Kidney epithelial cell (primary cell): ENCODE data around the gene HEPH. TPM values are rescaled to one million over a fixed set of nuclear protein-coding genes. Genes with fewer than 3 reads are reported as not detected.
"Not testable (repeated sequence)": the region's sequence is repeated elsewhere in the genome, so short reads cannot be mapped to it uniquely, and the experiment has no call there.

Experiments used
- DNase-seq: peaks from one replicate; pipeline ENCODE4 v3.0.0-alpha.2; 2010; ENCODE audit warnings: low read depth
- H3K27me3 ChIP-seq: 2 replicates; pipeline ENCODE4 v1.6.0; 2011; ENCODE audit warnings: low read length; ENCODE audit not compliant: control insufficient read depth, insufficient read depth
- H3K36me3 ChIP-seq: 2 replicates; pipeline ENCODE4 v1.5.1; 2011; ENCODE audit warnings: low read length; ENCODE audit not compliant: control insufficient read depth, insufficient read depth
- H3K4me3 ChIP-seq: 2 replicates; pipeline ENCODE4 v1.5.1; 2011; ENCODE audit warnings: low read depth, mild to moderate bottlenecking, control low read depth, low read length
- total RNA-seq: library from RNA; depleted of rRNA; stranded (reverse); fragments of >200 nt; gene quantifications from 2 replicates; pipeline ENCODE4 v1.2.3, GENCODE V29; 2015
- TF ChIP-seq, protein P1 (sequence below): IDR thresholded peaks from 2 replicates; pipeline ENCODE4 v1.5.1; 2011; ENCODE audit warnings: mild to moderate bottlenecking, moderate library complexity, low read length, control low read depth, inconsistent platforms; ENCODE audit not compliant: insufficient read depth, poor library complexity, severe bottlenecking

HEPH gene, protein sequence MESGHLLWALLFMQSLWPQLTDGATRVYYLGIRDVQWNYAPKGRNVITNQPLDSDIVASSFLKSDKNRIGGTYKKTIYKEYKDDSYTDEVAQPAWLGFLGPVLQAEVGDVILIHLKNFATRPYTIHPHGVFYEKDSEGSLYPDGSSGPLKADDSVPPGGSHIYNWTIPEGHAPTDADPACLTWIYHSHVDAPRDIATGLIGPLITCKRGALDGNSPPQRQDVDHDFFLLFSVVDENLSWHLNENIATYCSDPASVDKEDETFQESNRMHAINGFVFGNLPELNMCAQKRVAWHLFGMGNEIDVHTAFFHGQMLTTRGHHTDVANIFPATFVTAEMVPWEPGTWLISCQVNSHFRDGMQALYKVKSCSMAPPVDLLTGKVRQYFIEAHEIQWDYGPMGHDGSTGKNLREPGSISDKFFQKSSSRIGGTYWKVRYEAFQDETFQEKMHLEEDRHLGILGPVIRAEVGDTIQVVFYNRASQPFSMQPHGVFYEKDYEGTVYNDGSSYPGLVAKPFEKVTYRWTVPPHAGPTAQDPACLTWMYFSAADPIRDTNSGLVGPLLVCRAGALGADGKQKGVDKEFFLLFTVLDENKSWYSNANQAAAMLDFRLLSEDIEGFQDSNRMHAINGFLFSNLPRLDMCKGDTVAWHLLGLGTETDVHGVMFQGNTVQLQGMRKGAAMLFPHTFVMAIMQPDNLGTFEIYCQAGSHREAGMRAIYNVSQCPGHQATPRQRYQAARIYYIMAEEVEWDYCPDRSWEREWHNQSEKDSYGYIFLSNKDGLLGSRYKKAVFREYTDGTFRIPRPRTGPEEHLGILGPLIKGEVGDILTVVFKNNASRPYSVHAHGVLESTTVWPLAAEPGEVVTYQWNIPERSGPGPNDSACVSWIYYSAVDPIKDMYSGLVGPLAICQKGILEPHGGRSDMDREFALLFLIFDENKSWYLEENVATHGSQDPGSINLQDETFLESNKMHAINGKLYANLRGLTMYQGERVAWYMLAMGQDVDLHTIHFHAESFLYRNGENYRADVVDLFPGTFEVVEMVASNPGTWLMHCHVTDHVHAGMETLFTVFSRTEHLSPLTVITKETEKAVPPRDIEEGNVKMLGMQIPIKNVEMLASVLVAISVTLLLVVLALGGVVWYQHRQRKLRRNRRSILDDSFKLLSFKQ
- 8.1 TPM in 2 replicates for total RNA-seq

DNA sequence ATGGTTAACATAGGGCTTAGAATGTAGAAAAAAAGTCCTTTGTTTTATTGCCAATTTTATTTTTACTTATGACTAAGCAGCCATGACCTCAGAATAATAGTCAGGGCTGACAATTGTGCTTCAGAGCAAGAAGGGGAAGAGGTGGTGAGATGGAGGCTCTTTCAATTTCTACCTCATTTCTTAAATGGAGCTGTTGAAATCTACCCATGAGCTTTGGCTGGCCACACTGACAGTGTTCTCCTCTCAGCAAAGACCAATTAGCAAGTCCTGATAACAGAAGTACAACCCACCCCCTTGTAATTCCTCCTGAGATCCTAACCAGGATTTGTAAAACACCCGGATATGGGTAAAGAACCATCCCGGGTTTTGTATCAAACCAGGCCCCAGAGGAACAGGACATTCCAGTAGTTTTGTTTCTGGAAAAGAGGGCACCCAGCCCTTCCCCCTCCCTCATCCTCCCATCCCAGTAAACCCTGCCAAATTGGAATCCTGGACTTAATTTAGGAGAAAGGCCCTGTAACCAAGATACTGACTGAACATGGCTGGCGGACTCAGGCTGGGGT, at the start of gene HEPH:
HEPH (plus strand) TSS at position 399 of the 563 bp plus-strand sequence. CDS start 6,324 bp downstream, outside the sequence.
- TF ChIP-seq, protein P1, sequence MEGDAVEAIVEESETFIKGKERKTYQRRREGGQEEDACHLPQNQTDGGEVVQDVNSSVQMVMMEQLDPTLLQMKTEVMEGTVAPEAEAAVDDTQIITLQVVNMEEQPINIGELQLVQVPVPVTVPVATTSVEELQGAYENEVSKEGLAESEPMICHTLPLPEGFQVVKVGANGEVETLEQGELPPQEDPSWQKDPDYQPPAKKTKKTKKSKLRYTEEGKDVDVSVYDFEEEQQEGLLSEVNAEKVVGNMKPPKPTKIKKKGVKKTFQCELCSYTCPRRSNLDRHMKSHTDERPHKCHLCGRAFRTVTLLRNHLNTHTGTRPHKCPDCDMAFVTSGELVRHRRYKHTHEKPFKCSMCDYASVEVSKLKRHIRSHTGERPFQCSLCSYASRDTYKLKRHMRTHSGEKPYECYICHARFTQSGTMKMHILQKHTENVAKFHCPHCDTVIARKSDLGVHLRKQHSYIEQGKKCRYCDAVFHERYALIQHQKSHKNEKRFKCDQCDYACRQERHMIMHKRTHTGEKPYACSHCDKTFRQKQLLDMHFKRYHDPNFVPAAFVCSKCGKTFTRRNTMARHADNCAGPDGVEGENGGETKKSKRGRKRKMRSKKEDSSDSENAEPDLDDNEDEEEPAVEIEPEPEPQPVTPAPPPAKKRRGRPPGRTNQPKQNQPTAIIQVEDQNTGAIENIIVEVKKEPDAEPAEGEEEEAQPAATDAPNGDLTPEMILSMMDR: no peak
- DNase-seq: no peak
- no peaks in the 10 kb centered on the region for H3K27me3 ChIP-seq
- no peaks in the 10 kb centered on the region for H3K36me3 ChIP-seq
- H3K4me3 ChIP-seq: no peak within 1 kb of the TSS

DNA sequence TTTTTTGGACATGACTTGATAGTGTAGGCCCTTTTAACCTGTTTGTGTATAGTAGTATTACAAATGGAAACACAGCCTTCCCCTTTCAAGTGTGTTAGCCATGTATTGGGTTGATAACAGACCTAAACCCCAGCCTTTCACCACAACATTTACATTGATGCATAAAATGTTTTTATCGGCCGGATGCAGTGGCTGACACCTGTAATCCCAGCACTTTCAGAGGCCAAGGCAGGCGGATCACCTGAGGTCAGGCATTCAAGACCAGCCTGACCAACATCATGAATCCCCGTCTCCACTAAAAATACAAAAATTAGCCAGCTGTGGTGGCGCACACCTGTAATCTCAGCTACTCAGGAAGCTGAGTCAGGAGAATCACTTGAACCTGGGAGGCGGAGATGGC, 45.3 kb upstream of the HEPH start:
- H3K4me3 ChIP-seq, DNase-seq, H3K36me3 ChIP-seq, H3K27me3 ChIP-seq: not testable (repeated sequence)

- not testable (repeated sequence) for DNase-seq, H3K36me3 ChIP-seq, H3K4me3 ChIP-seq
Observed at GRCh38 chrX:66121354-66121753, 42.7 kb upstream of the HEPH start.

DNA sequence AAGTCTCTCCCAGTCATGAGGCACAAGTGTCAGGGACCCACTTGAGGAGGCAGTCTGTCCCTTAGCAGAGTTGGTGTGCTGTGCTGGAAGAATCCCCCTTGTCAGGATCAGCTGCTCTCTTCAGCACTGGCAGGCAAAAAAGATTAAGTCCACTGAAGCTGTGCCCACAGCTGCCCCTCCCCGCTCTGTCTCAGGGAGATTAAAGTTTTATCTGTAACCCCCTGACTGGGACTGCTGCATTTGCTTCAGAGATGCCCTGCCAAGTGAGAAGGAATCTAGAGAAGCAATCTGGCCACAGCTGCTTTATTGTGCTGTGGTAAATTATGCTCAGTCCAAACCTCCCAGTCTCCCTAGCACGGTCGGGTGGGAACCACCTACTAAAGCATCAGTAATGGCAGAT, 37.4 kb upstream of the HEPH start:
- TF ChIP-seq, protein P1: no peak
- no peak for DNase-seq
- Histone ChIP-seq H3K4me3 (no peak overlapping the region), H3K27me3 (no peaks in the 10 kb centered on the region), H3K36me3 (no peaks in the 10 kb centered on the region)

More at GRCh38 chrX:66121354-66121753, 42.7 kb upstream of the HEPH start:
- H3K27me3 ChIP-seq: not testable (repeated sequence)

DNA sequence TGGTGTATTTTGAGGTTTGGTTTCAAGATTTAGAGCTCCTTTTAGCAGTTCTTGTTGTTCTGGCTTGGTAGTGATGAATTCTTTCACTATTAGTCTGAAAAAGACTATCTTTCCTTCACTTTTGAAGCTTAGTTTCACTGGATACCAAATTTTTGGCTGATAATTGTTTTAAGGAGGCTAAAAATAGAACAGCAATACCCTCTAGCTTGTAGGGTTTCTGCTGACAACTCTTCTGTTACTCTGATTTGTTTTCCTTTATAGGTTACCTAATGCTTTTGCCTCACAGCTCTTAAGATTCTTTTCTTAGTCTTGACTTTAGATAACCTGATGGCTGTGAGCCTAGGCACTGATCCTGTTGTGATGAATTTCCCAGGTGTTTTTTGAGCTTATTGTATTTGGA, 33.6 kb upstream of the HEPH start:
- TF ChIP-seq, protein P1: no peak
- no peaks in the 10 kb centered on the region for H3K36me3 ChIP-seq
- no peaks in the 10 kb centered on the region for H3K27me3 ChIP-seq
- no peak for DNase-seq
- H3K4me3 ChIP-seq: no peak overlapping the region

GRCh38 chrX:66135284-66135683, 28.8 kb upstream of the HEPH start:
- H3K36me3 ChIP-seq: not testable (repeated sequence)

GRCh38 chrX:66142351-66142750, 21.7 kb upstream of the HEPH start:
- TF ChIP-seq, protein P1: no peak
- no peak overlapping the region for H3K4me3 ChIP-seq
- no peaks in the 10 kb centered on the region for H3K27me3 ChIP-seq
- no peak for DNase-seq
- H3K36me3 ChIP-seq: no peaks in the 10 kb centered on the region

More at GRCh38 chrX:66135284-66135683, 28.8 kb upstream of the HEPH start:
- H3K27me3 ChIP-seq, H3K4me3 ChIP-seq, DNase-seq: not testable (repeated sequence)
